ENCODE data around the gene C11orf71.

DNA sequence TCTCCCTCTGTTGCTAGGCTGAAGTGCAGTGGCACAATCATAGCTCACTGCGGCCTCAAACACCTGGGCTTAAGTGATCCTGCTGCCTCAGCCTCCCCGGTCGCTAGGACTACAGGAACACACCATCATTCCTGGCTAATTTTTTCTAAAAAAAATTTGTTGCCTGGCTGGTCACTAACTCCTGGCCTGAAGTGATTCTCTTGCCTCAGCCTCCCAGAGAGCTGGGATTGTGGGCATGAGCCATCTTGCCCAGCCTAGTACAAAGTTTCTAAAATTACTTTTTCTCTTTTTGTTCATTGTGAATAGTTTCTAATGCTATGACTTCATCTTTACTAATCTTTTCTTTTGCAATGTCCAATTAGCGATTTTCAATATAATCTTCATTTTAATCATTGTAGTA, 12.6 kb upstream of the C11orf71 start:
- TF ChIP-seq CTCF (IDR thresholded peaks at IDR 0.05 in 2 of 3, conservative IDR thresholded peaks at IDR 0.05 in 1 of 3; ENCODE audit: control insufficient read depth in 2 of 3, extremely low read depth in 1 of 3, insufficient read depth in 1 of 3, low read depth in 3 of 3, low read length in 3 of 3): no peak
- TF ChIP-seq, protein P1, sequence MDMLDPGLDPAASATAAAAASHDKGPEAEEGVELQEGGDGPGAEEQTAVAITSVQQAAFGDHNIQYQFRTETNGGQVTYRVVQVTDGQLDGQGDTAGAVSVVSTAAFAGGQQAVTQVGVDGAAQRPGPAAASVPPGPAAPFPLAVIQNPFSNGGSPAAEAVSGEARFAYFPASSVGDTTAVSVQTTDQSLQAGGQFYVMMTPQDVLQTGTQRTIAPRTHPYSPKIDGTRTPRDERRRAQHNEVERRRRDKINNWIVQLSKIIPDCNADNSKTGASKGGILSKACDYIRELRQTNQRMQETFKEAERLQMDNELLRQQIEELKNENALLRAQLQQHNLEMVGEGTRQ (IDR thresholded peaks at IDR 0.05; ENCODE audit: borderline replicate concordance, low read depth, low read length): no peak
- no peak for TF ChIP-seq POLR2A (IDR thresholded peaks at IDR 0.05; ENCODE audit: low read depth, low read length)
- TF ChIP-seq YY1 (IDR thresholded peaks at IDR 0.05; ENCODE audit: low read depth, low read length): no peak
- TF ChIP-seq ZSCAN29 (IDR thresholded peaks at IDR 0.05): no peak
- no peak for TF ChIP-seq ATF3 (IDR thresholded peaks at IDR 0.05; ENCODE audit: borderline replicate concordance, extremely low read depth, low read depth, low read length)
- no peak for TF ChIP-seq SP1 (IDR thresholded peaks at IDR 0.05; ENCODE audit: low read depth, low read length)
- TF ChIP-seq, protein P2, sequence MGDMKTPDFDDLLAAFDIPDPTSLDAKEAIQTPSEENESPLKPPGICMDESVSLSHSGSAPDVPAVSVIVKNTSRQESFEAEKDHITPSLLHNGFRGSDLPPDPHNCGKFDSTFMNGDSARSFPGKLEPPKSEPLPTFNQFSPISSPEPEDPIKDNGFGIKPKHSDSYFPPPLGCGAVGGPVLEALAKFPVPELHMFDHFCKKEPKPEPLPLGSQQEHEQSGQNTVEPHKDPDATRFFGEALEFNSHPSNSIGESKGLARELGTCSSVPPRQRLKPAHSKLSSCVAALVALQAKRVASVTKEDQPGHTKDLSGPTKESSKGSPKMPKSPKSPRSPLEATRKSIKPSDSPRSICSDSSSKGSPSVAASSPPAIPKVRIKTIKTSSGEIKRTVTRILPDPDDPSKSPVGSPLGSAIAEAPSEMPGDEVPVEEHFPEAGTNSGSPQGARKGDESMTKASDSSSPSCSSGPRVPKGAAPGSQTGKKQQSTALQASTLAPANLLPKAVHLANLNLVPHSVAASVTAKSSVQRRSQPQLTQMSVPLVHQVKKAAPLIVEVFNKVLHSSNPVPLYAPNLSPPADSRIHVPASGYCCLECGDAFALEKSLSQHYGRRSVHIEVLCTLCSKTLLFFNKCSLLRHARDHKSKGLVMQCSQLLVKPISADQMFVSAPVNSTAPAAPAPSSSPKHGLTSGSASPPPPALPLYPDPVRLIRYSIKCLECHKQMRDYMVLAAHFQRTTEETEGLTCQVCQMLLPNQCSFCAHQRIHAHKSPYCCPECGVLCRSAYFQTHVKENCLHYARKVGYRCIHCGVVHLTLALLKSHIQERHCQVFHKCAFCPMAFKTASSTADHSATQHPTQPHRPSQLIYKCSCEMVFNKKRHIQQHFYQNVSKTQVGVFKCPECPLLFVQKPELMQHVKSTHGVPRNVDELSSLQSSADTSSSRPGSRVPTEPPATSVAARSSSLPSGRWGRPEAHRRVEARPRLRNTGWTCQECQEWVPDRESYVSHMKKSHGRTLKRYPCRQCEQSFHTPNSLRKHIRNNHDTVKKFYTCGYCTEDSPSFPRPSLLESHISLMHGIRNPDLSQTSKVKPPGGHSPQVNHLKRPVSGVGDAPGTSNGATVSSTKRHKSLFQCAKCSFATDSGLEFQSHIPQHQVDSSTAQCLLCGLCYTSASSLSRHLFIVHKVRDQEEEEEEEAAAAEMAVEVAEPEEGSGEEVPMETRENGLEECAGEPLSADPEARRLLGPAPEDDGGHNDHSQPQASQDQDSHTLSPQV (IDR thresholded peaks at IDR 0.05): no peak
- TF ChIP-seq SRF (IDR thresholded peaks at IDR 0.05; ENCODE audit: low read depth in 2 of 2, low read length in 2 of 2): no peak
- TF ChIP-seq MAX (IDR thresholded peaks at IDR 0.05; ENCODE audit: low read depth, low read length): no peak
- TF ChIP-seq RUNX3 (IDR thresholded peaks at IDR 0.05; ENCODE audit: low read length): no peak
- TF ChIP-seq NRF1 (conservative IDR thresholded peaks at IDR 0.05; ENCODE audit: low read depth, low read length): no peak
- no peak for TF ChIP-seq SREBF1 (IDR thresholded peaks at IDR 0.05; ENCODE audit: low read length)
- TF ChIP-seq TAF1 (IDR thresholded peaks at IDR 0.05; ENCODE audit: borderline replicate concordance, low read depth, low read length): no peak
